NCI-H1417 (cell line): ENCODE measurements around the gene GORASP2.

Experiments used
- DNase-seq, 3 experiments: peaks; one replicate each; lab custom pipeline; 2025; lab: John Stamatoyannopoulos, UW

The GORASP2 gene

DNA sequence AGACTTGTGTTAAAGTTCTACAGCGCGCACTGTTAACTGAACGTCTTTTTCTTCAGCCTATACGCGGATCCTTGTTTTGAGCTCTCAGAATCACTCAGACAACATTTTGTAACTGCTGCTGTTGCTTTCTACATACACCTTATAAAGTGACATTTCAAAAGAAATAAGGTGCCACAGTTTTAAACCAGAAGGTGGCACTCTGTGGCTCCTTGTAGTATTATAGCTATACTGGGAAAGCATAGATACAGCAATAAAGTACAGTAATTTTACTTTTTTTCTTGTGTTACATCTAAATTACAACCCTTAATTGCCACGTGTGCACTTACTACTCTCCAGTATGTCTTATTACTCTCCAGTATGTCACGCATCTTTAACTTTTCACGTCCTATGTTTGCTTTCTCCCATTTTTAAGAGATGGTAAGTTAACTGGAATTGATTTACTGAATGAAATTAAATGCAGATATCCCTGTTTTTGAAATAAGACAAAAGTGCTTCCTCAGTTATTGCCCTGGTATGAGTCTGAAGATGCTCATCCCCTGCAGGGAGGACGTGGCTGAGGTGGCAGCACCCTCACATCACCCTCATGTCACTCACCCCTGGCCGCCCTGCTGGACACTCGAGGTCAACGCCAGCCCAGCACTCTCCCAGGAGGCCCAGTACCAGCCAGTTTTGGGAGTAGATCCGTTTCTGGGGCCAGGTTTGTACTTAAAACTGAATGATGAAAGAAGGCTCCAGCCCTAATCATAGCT, 37.8 kb downstream of the GORASP2 start:
- DNase-seq = no peak

DNA sequence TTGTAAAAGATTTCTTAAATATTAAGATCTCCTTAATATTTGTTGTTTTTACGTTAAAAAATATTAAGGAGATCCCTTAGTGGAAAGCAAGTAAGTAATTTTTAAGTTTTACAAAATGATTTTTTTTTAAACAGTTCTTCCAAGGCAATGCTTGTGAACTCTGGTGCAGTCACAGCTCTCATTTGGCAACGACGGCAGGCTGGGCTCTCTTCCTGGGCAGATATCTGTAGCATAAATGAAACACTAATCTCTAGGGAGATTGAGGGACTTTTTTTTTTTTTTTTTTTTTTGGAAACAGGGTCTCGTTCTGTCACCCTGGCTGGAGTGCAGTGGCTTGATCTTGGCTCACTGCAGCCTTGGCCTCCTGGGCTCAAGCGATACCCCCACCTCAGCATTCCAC, 38.5 kb downstream of the GORASP2 start:
- no peak for DNase-seq

DNA sequence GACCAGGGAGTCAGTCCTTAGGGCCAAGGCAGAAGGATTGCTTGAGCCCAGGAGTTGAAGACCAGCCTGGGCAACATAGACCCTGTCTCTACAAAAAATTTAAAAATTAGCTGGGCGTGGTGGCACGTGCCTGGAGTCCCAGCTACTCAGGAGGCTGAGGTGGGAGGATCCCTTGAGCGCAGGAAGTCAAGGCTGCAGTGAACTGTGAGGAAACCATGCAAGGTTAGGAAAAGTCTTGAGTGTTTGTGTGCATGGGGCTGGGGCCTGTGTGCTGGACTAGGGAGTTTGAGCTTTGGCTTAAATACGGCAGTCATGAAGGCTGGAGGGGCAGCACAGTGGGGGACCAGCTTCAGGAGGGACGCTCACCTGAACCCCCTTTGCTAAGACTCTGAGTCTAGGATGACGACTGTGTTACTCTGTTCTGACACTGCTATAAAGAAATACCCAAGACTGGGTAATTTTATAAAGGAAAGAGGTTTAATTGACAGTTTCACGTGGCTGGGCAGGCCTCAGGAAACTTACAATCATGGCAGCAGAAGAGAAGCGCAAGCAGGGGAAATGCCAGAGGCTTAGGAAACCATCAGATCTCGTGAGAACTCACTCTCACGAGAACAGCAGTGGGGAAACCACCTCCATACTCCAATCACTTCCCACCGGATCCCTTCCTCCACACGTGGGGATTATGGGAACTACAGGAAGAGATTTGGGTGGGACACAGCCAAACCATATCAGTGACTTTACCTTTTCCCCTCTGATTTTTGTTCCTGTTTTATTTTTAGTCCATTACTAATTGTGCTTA, 39.4 kb downstream of the GORASP2 start:
- DNase-seq = no peak

DNA sequence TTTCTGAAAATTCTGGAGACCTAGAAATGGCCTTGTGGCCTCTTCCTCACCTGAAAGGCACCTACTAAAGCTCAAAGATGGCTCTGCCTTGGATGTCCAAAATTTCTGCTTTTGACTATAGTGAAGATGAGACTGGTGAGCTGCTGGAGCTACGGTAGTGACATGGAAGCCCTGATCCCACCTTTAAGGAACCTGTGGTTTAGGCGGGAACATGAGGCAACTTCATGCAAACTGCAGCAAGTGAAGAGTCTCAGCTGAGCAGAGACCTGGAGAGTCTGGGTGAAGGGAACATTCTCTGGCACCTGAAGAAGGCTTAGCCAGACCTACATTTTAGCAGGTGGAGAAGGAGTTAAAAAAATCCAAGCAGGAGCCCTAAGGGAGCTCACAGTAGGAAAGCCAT, 40.0 kb downstream of the GORASP2 start:
- no peak for DNase-seq

DNA sequence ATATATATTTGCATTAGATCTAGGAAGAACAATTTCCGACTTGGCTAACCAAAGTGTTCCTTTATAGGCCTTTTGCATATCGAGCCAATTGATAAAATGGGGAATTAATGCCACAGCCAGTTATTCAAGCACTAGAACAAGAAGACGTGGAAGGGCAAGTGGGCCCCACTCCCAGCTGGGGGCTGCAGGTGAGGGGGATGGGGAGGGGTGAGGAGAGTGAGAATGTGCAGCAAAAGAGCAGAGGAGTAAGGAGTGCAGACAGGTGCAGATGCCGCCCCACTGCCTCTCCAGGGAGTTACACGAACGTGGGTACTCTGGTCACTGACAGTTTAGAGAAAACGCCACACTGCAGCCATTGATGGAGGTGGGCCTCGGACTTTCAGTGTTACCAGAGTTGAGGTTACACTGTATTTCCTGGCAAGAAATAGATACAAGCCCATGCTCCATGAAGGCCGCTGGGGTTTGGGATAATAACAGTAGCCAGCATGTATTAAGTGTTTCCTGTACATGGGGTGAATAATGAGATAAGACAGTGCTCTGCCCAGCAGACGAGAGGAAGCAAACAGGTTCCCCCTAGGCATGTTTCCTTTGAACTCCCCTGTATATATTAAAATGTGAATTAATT, 40.9 kb downstream of the GORASP2 start:
- DNase-seq = peak in 2 of 3 experiments; percentile 35 to 67

DNA sequence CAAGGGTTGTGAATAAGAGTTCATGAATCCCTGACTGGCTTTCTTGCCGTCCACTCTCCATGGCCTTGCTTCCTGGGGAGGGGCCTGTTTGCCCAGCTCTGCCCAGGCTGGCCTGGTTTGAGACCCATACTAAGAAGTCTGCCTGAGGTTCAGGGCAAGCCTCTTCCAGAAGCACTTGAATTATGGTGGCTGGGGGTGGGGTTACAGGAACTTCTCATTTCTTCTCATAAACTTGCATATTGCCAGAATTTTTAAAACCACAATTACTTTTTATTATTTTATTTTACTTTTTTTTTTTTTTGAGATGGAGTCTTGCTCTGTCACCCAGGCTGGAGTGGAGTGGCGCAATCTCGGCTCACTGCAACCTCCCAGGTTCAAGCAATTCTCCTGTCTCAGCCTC, 42.0 kb downstream of the GORASP2 start:
- no peak for DNase-seq

DNA sequence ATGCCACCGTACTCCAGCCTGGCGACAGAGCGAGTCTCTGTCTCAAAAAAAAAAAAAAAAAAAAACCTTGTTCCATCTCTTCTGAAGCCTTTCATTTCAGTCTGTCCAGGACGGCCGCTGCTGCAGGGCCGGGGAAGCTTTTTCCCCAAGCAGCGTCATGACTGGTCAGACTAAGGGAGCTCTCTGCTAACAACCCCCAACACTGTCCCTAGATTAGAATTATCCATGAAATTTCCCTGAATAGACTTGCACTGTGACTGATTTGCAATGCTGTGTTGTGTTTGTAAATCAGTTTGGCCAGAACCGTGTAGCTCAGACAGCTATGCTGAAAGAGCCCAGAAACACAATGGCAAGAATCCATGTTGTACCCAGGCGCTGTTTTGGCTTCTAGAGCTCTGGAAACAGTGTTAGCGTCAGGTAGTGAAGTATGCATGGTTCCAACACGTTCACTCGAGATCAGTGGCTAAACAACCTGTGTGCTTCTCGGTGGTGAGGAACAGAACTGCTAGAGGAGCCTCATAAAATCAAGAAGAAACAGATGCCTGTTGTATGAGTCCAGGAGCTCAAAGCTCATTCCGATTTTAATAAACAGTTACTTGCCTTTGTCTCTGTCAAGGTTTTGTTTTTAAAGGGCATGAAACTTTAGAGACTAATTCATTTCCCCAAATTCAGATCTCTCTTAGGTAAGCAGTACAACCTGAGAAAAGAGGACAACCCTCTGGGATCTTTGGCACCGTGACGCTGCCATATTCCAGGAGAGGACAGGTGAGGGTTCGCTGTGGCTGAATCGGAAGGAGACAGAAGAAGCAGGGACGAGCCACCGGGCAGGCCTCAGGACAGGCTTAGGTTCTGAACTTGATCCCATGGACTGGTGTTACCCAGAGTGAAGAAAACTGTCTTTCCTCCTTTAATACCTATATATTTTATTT, 43.5 kb downstream of the GORASP2 start:
- peak in 1 of 3 experiments; percentile 7 for DNase-seq

DNA sequence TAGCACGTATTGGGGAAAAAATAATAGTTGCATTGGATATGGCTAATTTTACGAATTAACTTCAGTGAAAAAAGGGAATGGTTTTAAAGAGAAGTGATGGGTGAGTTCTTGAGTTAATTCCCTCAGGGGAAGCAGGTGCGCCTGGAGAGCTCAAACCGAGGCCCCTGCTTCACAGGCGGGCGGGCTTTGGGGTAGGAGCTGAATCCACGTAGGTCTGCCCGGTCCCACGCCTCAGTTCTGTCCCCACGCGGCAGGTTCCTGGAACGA, 44.1 kb downstream of the GORASP2 start:
- no peak for DNase-seq

DNA sequence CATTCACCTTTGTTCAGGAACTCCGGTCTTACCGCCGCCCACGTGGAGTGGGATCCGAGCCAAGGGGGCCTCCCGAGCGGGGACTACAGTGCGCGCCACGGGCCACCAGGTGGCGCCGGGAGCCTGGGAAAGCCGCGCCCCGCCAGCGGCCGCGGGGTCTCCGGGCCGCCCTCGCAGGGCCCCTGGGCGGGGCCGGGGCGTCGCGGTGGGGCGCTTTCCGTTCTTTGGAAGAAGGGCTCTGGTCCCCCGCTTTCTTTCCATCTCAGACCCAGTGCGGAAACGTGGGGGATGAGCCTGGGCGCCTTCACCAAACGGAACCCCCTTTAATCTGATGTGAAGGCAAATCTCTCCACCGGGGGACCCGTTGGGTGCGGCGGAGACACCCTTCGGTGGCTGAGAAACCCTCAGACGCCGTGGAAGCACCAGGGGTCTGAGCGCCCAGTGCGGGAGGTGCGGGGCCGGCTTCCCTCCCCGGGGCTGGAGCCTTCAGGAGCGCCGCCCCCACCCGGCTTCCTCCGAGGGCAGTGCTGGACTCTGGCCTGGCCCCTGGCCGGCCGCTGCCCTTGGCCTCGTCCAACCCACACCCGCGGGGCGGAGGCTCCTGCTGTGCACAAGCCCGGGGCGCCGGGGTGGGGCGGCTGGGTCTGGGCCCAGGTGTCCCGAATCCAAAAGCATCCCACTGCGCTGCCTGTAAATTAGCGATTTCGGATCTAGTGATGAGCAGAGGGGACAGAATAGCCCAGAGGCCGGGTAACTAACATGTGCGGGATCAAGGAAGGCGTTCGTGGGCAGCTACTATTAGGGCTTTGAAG, 44.6 kb downstream of the GORASP2 start:
- DNase-seq = peak; percentile 63 to 74 (median 71)

DNA sequence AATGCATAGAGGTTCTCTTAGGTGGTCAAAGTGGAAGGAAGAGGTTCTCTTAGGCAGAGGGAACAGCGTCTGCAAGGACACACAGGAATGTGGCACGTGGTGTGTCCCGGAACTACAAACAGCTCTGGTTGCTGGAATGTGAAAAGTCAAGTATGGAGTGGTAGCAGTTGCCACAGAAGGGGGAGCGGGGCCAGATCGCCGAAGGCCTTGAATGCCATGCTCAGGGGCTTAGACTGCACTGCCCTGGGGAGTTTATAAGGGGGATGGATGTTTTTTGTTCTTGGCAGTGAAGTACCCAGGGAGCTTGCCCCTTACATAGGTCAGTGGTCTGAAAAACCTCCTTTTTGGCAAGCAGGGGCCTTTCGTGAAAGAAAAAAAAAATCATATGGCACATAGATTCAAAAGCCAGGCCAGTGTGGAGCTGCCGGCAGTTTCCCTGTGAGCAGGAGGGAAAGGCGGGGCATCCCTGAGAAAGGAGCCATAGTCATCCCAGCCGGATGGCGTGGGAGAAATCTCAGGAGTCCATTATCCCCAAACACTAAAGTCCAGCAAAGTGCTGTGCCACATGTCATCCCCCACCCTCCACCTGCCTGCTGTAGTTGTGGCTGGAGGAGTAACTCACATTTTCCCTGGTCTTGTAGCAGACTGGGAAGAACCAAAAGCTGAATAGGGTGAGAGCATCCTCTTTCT, 45.4 kb downstream of the GORASP2 start:
- no peak for DNase-seq

DNA sequence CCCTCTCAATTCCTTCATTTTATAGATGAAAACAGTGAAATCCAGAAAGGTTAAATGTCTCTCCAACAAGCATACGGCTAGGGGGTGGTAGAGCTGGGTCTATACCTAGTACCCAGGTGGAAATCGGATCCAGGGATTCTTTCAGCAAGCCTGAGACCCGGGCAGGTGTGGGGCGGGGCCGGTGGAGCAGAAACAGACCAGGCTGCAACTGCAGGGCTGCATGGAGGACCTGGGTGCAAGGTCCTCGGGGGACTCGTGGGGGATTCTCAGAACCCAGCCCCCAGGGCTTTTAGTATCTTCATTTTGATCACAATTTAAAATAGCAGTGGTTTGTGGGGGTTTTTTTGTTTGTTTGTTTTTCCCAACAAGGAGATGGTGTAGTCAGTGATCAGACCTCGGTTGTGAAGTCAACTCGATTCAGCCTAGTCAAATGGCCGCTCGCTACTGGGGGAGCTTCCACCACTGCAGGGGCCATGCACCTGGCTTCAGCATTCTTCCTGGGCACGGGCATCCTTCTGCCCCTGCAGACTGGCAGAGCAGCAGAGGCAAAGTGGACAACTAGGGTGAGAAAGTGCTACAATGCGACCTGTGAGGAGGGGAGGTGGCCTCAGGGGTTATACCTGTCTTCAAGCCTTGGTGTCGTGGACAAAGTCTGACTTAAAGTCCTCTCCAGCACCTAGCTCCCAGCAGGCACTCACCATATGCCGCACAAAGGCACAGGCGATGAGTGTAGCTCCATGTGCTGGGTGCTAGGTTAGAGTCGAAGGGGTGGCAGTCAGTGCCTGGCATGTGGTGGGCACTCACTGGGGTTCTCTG, 46.3 kb downstream of the GORASP2 start:
- no peak for DNase-seq

DNA sequence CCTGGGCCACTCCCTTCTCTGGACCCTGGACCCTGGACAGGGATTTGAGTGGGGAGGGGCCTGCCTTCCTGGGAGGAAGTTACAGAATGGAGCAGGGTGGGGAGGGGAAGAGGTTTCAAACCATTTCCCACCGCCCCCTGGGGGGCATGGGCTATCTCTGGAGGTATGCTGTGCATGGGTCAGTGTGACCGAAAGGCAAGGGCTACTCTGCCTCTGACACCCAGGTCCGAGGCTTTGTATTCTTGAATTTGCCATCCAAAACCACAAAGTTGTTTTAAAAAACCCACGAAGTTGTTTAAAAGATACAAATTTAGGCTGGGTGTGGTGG, 46.9 kb downstream of the GORASP2 start:
- no peak for DNase-seq

DNA sequence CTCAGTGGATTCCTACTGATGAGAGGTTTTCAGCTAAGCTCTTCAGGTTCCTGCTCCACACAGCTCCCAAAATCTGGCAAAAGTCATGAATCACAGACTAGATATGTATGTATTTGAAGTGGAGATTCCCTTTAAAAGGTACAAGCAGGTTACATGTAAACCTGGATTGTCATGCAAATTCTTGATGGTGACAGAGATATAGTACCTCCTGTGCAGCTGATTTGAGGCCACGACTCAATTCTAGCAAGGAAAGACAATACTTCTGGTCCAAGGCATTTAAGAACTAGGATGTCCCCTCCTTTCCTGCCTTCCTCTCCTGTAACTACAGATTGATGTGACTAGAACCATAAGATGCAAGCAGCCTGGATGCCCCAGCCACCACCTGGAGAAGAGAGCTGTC, 55.0 kb downstream of the GORASP2 start:
- no peak for DNase-seq

DNA sequence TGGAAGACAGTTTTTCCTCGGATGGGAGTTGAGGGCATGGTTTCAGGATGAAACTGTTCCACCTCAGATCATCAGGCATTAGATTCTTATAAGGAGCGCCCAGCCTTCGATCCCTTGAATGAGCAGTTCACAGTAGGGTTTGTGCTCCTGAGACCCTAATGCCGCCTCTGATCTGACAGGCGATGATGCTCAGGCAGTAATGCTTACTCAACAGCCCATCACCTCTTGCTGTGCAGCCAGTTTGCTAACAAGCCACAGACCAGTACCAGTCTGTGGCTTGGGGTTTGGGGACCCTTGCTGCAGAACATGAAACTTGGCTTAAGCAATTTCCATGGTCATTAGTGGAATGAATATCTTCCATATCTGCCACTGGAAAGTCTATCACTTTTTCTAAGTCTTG, 56.4 kb downstream of the GORASP2 start:
- no peak for DNase-seq

DNA sequence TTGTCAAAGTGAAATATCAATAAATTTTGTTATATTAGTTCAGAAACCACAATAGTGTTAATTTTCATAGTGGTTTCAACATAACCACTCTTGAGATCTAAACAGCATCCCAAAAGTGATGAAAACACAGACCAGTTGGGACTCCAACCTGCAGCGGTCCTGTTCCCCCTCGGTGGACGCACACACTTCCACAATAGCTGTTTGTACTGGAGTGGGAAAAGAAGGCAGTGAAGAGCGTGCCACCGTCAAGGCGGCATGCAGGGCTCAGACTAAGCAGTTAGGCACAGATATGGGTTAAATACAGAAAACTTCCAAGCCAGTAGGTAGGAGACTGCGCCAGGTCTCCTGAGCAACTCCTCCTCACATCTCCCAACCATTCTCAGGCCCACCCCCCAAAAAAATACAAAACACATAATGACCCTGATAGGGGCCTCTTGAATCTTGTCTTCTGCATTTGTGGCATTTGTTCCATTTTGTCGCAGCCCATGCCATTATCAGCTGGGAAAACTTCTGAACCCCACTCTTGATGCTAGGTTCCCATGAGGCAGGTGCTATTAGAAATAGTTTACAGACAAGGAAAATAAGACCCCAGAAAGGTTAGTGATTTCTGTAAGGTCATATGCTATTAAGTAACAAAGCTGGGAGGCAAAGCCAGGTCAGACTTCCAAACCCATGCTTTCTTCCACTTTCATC, 57.7 kb downstream of the GORASP2 start:
- no peak for DNase-seq

DNA sequence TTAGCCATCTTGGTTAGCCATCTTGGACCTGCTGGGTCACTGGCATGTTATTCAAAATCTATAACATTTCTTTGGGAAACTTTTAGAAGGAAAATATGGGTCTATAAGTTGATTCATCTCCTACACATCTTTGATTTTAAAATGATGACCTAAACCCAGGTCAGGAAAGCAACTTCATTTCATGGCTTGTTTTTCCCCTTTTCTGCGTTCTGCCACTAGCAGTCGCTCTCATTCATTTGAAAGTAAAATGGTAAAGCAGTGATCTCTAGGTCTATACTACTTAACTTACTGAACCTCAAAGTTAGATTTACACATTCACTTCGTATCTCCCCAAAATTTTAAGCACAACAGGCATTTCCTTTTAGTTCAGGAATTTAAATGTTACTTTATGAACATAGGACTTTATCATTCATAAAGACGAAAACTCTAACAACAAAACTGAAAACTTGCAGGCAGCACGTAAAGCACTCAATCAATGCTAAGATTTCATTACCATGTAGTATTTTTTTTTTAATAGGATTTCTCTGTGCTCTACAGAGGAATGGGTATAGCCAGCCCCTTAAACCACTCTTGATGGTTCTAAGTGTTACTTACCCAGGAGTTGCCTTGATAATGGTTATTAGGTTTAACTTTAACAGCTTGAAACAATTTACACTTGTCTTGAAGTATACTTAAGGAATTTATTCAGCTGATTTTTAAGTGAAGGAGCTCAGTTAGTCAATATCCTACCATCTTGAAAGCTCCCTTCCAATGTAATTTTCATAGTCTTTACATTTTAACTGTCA, 62.5 kb downstream of the GORASP2 start:
- DNase-seq = no peak

DNA sequence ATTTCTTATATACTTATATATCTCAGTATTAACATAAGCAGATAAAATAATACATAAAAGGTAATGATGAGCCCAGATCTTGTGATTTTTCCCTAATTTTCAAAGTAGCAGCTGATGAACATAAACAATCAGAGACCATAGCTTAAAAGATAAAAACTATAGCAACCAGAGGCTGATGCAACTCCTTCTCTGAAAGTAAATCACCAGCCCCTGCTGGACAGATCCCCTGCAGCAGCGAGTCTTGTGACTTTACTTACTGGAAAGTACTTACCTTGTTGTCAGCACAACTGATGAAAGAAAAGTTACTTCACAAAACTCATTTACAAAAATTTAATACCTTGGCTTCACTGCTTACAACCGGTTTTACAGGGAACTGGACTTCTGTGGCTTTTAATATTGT, 67.3 kb downstream of the GORASP2 start:
- no peak for DNase-seq

DNA sequence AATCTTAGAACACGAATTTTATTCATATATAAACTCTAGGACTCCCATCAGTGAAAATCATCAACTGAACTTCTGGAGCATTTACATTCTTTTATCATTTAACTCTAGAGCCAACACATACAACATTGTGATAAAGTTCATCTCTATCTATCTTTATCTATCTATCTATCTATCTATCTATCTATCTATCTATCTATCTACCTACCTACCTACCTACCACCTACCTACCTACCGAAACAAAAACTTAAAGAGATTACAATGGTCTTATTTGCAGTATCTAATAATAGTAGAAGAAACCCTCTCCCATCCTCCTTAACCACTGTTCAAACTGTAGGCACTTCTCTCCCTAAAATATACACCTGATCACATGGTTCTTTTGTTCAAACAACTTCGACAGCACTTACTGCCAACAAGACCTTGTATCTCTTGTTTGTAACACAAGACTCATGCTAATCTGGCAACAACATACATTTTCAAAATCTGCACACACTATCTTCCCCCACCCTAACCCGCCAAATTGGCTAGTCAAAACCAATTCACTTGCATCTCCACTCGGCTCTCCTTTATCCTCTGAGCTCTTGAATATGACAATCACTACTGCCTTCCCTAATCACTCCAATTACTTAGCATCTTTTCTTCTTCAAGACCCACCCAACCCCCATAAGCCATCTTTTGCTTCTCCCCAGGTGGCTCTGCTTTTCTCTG, 69.0 kb downstream of the GORASP2 start:
- no peak for DNase-seq
